H1 (cell line): Measurements from ENCODE around the gene GADL1.

Source experiments
- CBX8 ChIP-seq: fragments of 300-800, 300-1000 bp; sonication (generic); IDR thresholded peaks from 2 replicates; pipeline ENCODE4 v1.7.1; 2016; ENCODE audit warnings: low read depth, low read length, borderline replicate concordance
- CHD2 ChIP-seq: IDR thresholded peaks from 2 replicates; pipeline ENCODE4 v1.6.1; 2012; ENCODE audit warnings: low read length, improper control_type of control experiment
- CTCF ChIP-seq, 3 experiments: IDR thresholded peaks; 1 replicate in 2 of 3; 2 replicates in 1 of 3; pipeline versions ENCODE4 v1.5.1 to v1.6.1; 2011; ENCODE audit warnings: low read length in 3 of 3, mild to moderate bottlenecking in 3 of 3, inconsistent platforms in 2 of 3, low read depth in 1 of 3, moderate library complexity in 1 of 3; ENCODE audit not compliant: insufficient read depth in 1 of 3; ENCODE audit errors: control extremely low read depth in 1 of 3
- EZH2 ChIP-seq: fragments of 200-600 bp; sonication (generic); IDR thresholded peaks from 2 replicates; pipeline ENCODE4 v1.7.1; 2012; ENCODE audit warnings: low read depth, mild to moderate bottlenecking, moderate library complexity, low read length, inconsistent platforms; ENCODE audit not compliant: severe bottlenecking
- HDAC2 ChIP-seq, 2 experiments: fragments of 300-600 bp in 1 of 2; sonication (generic) in 1 of 2; IDR thresholded peaks; 2 replicates each; pipeline ENCODE4 v1.6.1; 2011 to 2012; ENCODE audit warnings: low read depth in 2 of 2, low read length in 2 of 2, mild to moderate bottlenecking in 2 of 2, moderate library complexity in 2 of 2, borderline replicate concordance in 1 of 2, inconsistent platforms in 1 of 2
- KDM5A ChIP-seq: fragments of 200-600 bp; IDR thresholded peaks from 2 replicates; pipeline ENCODE4 v1.7.1; 2012; ENCODE audit warnings: mild to moderate bottlenecking, low read length, inconsistent platforms, mixed read lengths
- POLR2A ChIP-seq, 2 experiments: IDR thresholded peaks; 1 replicate in 1 of 2; 2 replicates in 1 of 2; pipeline ENCODE4 v1.6.1; 2011; ENCODE audit warnings: low read depth in 2 of 2, low read length in 2 of 2, mild to moderate bottlenecking in 2 of 2; ENCODE audit errors: control extremely low read depth in 1 of 2
- POLR2AphosphoS5 ChIP-seq: IDR thresholded peaks from 2 replicates; pipeline ENCODE4 v1.6.1; 2011; ENCODE audit warnings: low read depth, low read length
- SAP30 ChIP-seq: fragments of 300-600 bp; sonication (generic); IDR thresholded peaks from 2 replicates; pipeline ENCODE4 v1.7.1; 2012; ENCODE audit warnings: low read length, moderate library complexity, mild to moderate bottlenecking, inconsistent platforms; ENCODE audit not compliant: insufficient read depth, insufficient replicate concordance
- SP4 ChIP-seq: IDR thresholded peaks from 2 replicates; pipeline ENCODE4 v1.6.1; 2012; ENCODE audit warnings: low read length, inconsistent platforms
- SRF ChIP-seq: IDR thresholded peaks from 2 replicates; pipeline ENCODE4 v1.6.1; 2011; ENCODE audit warnings: mild to moderate bottlenecking, low read depth, low read length, moderate library complexity

- TF ChIP-seq POLR2A (IDR thresholded peaks at IDR 0.05; ENCODE audit: control extremely low read depth in 1 of 2, low read depth in 2 of 2, low read length in 2 of 2), result no peak
- TF ChIP-seq CTCF (IDR thresholded peaks at IDR 0.05; ENCODE audit: control extremely low read depth in 1 of 3, insufficient read depth in 1 of 3, low read depth in 1 of 3, low read length in 3 of 3), result no peak
- no peak for TF ChIP-seq SP4
- TF ChIP-seq CHD2, result no peak
- no peak for TF ChIP-seq HDAC2 (IDR thresholded peaks at IDR 0.05; ENCODE audit: borderline replicate concordance in 1 of 2, low read depth in 2 of 2, low read length in 2 of 2)
- TF ChIP-seq EZH2, result no peak
- TF ChIP-seq POLR2AphosphoS5, result no peak
- no peak for TF ChIP-seq SRF
- TF ChIP-seq CBX8, result no peak
- no peak for TF ChIP-seq KDM5A
- TF ChIP-seq SAP30, result no peak
Measured at GRCh38 chr3:30738605-30739004, 155.9 kb downstream of the GADL1 start.
